GM10248 (cell line): Measurements from ENCODE around the gene FMNL2.
"Not testable (repeated sequence)": the region's sequence is repeated elsewhere in the genome, so short reads cannot be mapped to it uniquely, and the experiment has no call there.

Experiments
- CTCF ChIA-PET: fragments of 300-600 bp; sonication (Branson Sonifier 250); formaldehyde crosslinking; extraction: SDS; loops from one replicate; lab custom pipeline; 2021; ENCODE audit warnings: antibody characterized with exemption; lab: Yijun Ruan, JAX
- POLR2A ChIA-PET: fragments of 350-650 bp; sonication (Branson Sonifier 250); formaldehyde crosslinking; extraction: SDS; loops from one replicate; lab custom pipeline; 2020; ENCODE audit warnings: antibody characterized with exemption; lab: Yijun Ruan, JAX
- DNase-seq: peaks from one replicate; pipeline ENCODE4 v3.0.0; 2012; ENCODE audit errors: extremely low spot score
- TF ChIP-seq, protein P1 (sequence below): IDR thresholded peaks from 2 replicates; pipeline ENCODE4 v1.5.1; 2012; ENCODE audit warnings: mild to moderate bottlenecking, low read depth; ENCODE audit errors: extremely low read depth, missing control alignments, control extremely low read depth

FMNL2 gene

DNA sequence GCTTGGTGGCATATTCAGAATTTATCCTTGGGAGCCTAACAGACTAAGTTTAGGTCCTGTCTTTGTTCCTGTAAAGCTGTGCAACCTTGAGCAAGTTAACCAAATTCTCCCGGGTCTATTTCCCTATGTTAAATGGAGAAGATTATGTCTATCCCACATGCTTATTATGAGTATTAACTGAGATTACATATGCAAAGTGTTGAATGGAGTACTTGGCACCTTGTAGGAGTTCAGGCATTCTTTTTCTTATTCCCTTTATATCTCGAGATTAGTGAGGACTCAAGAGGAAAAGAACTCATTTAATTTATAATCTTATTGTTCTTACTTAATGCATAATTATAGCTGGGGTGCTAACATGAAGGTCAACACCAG, 184.6 kb downstream of the FMNL2 start:
- ChIA-PET CTCF (interaction anchor here (1.2 to 3.7 kb wide), 6 partner anchors 9 to 87 kb away, joined by 3 to 16 read pairs (median 4); no protein-coding TSS in a partner anchor), POLR2A (interaction anchor here (0.6 kb wide), 1 partner anchor 173 kb away, joined by 4 read pairs; no protein-coding TSS in a partner anchor)
- TF ChIP-seq, protein P1, sequence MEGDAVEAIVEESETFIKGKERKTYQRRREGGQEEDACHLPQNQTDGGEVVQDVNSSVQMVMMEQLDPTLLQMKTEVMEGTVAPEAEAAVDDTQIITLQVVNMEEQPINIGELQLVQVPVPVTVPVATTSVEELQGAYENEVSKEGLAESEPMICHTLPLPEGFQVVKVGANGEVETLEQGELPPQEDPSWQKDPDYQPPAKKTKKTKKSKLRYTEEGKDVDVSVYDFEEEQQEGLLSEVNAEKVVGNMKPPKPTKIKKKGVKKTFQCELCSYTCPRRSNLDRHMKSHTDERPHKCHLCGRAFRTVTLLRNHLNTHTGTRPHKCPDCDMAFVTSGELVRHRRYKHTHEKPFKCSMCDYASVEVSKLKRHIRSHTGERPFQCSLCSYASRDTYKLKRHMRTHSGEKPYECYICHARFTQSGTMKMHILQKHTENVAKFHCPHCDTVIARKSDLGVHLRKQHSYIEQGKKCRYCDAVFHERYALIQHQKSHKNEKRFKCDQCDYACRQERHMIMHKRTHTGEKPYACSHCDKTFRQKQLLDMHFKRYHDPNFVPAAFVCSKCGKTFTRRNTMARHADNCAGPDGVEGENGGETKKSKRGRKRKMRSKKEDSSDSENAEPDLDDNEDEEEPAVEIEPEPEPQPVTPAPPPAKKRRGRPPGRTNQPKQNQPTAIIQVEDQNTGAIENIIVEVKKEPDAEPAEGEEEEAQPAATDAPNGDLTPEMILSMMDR, result no peak
- DNase-seq, result no peak

DNA sequence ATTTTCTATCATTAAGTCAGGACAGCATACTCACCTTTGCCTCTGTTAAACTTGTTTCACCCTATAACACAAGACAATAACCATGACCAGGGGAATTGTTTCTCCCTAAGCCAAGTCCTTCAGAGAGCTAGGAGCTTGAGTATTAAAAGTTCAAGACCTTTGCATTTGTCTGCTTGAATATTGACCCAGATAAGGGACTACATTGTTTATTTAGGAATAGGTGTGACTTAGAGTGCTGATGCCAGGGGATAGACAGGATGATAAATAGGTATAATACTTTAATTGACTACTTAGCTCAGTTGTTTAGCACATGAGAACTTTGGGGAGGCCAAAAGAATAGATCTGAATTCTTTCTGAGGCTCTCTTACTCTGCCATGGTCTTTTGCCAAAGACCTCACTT, 185.8 kb downstream of the FMNL2 start:
- CTCF ChIA-PET, result interaction anchor here (0.8 to 2.5 kb wide), 4 partner anchors 8 to 21 kb away, joined by 3 to 5 read pairs (median 4); no protein-coding TSS in a partner anchor
- TF ChIP-seq, protein P1, result no peak
- POLR2A ChIA-PET, result no interaction called here
- DNase-seq, result no peak

DNA sequence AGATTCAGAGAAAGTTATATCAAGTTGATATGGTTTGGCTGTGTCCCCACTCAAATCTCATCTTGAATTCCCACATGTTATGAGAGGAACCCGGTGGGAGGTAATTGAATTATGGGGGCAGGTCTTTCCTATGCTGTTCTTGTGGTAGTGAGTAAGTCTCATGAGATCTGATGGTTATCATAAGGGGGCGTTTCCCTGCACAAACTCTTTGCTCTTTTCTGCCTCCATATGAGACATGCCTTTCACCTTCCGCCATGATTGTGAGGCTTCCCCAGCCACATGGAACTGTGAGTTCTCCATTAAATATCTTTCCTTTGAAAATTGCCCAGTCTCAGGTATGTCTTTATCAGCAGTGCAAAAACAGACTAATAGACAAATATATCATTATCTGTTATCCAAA, 187.5 kb downstream of the FMNL2 start:
- DNase-seq, POLR2A ChIA-PET: not testable (repeated sequence)
- CTCF ChIA-PET, result interaction anchor here (2.5 kb wide), 1 partner anchor 10 kb away, joined by 5 read pairs; no protein-coding TSS in a partner anchor

DNA sequence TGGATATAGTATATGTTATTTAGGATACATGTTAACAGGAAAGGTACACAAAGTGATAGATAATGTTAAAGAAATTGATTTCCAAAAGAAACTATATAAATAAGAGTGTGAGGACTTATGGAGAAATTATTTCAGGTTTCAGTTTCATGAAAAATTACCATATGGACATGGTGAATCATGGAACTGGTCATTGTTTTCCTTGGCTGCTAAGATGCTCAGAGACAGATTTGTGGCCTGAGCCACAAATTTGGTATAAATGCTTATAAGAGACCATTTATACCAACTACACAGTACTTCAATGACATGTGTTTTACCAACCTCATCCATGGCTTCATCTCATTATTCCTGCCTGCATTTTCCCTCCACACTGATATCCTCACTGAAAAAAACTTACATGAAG, 188.1 kb downstream of the FMNL2 start:
- CTCF ChIA-PET, result interaction anchor here (2.5 kb wide), 1 partner anchor 10 kb away, joined by 5 read pairs; no protein-coding TSS in a partner anchor
- POLR2A ChIA-PET, result no interaction called here
- TF ChIP-seq, protein P1, result no peak
- DNase-seq, result no peak

DNA sequence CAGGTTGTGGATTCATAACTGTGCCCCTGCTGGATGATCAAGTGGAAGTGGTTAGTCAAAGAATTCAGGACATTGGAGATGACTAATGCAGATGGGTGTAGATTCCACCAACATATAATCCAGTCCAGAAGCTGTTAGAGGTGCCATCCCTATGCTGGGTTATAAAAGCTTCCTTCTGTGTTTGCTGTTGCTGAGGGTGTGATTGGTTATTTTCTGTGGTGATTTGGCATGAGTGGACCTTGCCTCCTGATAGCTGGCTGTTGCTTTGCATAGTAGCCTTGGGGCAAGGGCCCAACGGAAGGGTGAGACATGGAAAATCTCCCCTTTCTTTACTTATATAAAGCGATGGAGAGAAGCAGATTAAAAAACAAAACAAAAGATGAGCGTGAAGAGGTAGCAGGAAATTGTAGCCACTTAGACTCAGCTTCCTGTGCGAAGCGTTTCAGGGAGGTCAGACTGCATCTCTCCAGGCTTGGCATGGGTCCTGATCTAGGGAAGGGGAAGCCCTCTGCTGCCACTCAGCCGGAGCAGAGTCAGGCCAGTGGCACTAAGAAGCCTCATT, 190.4 kb downstream of the FMNL2 start:
- POLR2A ChIA-PET, result no interaction called here
- CTCF ChIA-PET, result interaction anchor here (1.4 to 2.5 kb wide), 2 partner anchors 11 to 26 kb away, joined by 3 to 12 read pairs; no protein-coding TSS in a partner anchor
- TF ChIP-seq, protein P1, result no peak
- no peak for DNase-seq

DNA sequence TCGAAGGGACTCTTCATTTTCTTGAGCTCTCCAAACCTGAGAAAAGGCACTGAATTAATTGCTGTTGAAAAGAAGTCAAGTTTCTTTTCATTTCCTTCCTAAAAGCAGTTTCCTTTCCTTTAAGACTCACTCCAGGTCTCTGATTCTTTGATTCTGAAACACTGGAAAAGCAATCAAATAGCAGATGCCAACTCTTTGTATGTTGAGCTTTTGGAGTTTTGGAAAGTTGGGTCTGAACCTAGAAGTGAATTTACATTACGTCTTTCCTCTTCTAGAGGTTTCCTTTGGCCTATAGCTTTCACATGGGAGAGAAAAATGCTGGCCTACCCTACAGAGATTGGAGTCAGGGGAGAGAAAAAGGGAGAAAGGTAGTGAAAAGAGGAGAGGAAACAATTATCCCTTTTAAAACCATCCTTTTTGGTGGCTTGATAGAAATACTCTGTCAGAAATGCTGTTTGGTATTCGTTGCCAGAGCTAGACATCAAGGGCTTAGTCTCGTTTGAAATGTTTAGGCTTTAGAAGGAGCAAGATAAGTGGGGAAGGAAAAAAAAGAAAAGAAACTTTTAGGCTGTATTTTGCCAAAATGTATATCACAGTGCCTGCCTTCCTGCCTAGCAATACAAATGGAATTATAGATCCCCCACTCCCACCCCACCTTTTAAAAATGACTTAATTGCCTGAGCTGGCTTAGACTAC, 194.6 kb downstream of the FMNL2 start:
- ChIA-PET CTCF (interaction anchor here (0.9 to 2.2 kb wide), 7 partner anchors 9 to 77 kb away, joined by 3 to 11 read pairs (median 3); no protein-coding TSS in a partner anchor), POLR2A (interaction anchor here (0.6 kb wide), 1 partner anchor 14 kb away, joined by 8 read pairs; no protein-coding TSS in a partner anchor)
- TF ChIP-seq, protein P1, result no peak
- no peak for DNase-seq

DNA sequence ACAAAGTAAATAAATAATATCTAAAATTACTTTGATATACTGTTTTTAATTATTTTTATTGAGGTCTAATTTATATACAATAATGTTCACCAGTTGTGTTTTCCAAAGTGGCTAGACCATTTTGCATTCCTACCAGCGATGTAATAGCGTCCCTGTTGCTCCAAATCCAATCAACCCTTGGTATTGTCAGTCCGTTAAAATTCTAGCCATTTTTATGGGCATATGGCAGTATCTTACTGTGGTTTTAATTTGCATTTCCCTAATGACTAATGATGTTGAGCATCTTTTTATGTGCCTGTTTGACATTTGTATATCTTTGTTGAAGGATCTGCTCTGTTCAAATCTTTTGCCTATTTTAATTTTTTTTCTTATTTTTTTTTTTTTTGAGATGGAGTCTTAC, 197.3 kb downstream of the FMNL2 start:
- ChIA-PET POLR2A (no interaction called here), CTCF (no interaction called here)
- TF ChIP-seq, protein P1, result no peak
- DNase-seq, result no peak
